ENCODE data around the gene FABP3. TPM values are rescaled to one million over a fixed set of nuclear protein-coding genes. Genes with fewer than 3 reads are reported as not detected.

FABP3 gene
- polyA plus RNA-seq, 1 experiment, result 14.5 TPM

- Histone ChIP-seq H3K9me3 (ENCODE audit: control insufficient read depth, insufficient read depth, low read length) (no peaks in the 10 kb centered on the region; the same call in 1 of the 2 replicates), H3K4me3 (ENCODE audit: low read depth, low read length) (no peak overlapping the region), H3K27ac (ENCODE audit: low read depth, low read length) (no peak overlapping the region), H3K27me3 (ENCODE audit: control insufficient read depth, insufficient read depth, low read length) (no peaks in the 10 kb centered on the region)
- TF ChIP-seq CTCF (IDR thresholded peaks at IDR 0.05; ENCODE audit: low read depth, low read length), result no peak
- POLR2A ChIA-PET, result no interaction called here
- DNase-seq (ENCODE audit: low read depth, low spot score), result no peak
- CTCF ChIA-PET, result interaction anchor here (2.4 to 9.2 kb wide), 2 partner anchors 20 to 132 kb away, joined by 8 to 238 read pairs; no protein-coding TSS in a partner anchor
Measured at GRCh38 chr1:31417148-31417547, 44.3 kb upstream of the FABP3 start.

GRCh38 chr1:31416101-31416736 lies 43.3 kb upstream of the FABP3 start:
- no peaks in the 10 kb centered on the region; the same call in 1 of the 2 replicates for H3K9me3 ChIP-seq (ENCODE audit: control insufficient read depth, insufficient read depth, low read length)
- CTCF ChIA-PET, result no interaction called here
- POLR2A ChIA-PET, result no interaction called here
- no peak overlapping the region for H3K27ac ChIP-seq (ENCODE audit: low read depth, low read length)
- H3K4me3 ChIP-seq (ENCODE audit: low read depth, low read length), result no peak overlapping the region
- TF ChIP-seq CTCF (IDR thresholded peaks at IDR 0.05; ENCODE audit: low read depth, low read length), result no peak
- DNase-seq (ENCODE audit: low read depth, low spot score), result no peak
- no peaks in the 10 kb centered on the region for H3K27me3 ChIP-seq (ENCODE audit: control insufficient read depth, insufficient read depth, low read length)

GRCh38 chr1:31415658-31416057 lies 42.8 kb upstream of the FABP3 start:
- no peak for DNase-seq (ENCODE audit: low read depth, low spot score)
- Histone ChIP-seq H3K27me3 (ENCODE audit: control insufficient read depth, insufficient read depth, low read length) (no peaks in the 10 kb centered on the region), H3K9me3 (ENCODE audit: control insufficient read depth, insufficient read depth, low read length) (no peaks in the 10 kb centered on the region; the same call in 1 of the 2 replicates), H3K27ac (ENCODE audit: low read depth, low read length) (no peak overlapping the region), H3K4me3 (ENCODE audit: low read depth, low read length) (no peak overlapping the region)
- no peak for TF ChIP-seq CTCF (IDR thresholded peaks at IDR 0.05; ENCODE audit: low read depth, low read length)
- ChIA-PET POLR2A (no interaction called here), CTCF (no interaction called here)

- CTCF ChIA-PET, result interaction anchor here (0.9 to 1.0 kb wide), 2 partner anchors 20 to 374 kb away, joined by 3 to 4 read pairs; no protein-coding TSS in a partner anchor
- Histone ChIP-seq H3K4me3 (ENCODE audit: low read depth, low read length) (peak overlapping the region; percentile 85), H3K27me3 (ENCODE audit: control insufficient read depth, insufficient read depth, low read length) (no peaks in the 10 kb centered on the region), H3K27ac (ENCODE audit: low read depth, low read length) (no peak overlapping the region), H3K9me3 (ENCODE audit: control insufficient read depth, insufficient read depth, low read length) (no peaks in the 10 kb centered on the region; the same call in 1 of the 2 replicates)
- TF ChIP-seq CTCF (IDR thresholded peaks at IDR 0.05; ENCODE audit: low read depth, low read length), result no peak
- POLR2A ChIA-PET, result interaction anchor here (0.7 to 0.8 kb wide), 2 partner anchors 8 to 109 kb away, joined by 7 to 11 read pairs; no protein-coding TSS in a partner anchor
- DNase-seq (ENCODE audit: low read depth, low spot score), result no peak
Measured at GRCh38 chr1:31414980-31415370, 42.1 kb upstream of the FABP3 start.

- Histone ChIP-seq H3K27ac (ENCODE audit: low read depth, low read length) (no peak overlapping the region), H3K9me3 (ENCODE audit: control insufficient read depth, insufficient read depth, low read length) (no peaks in the 10 kb centered on the region; the same call in 1 of the 2 replicates), H3K4me3 (ENCODE audit: low read depth, low read length) (peak overlapping the region; percentile 85), H3K27me3 (ENCODE audit: control insufficient read depth, insufficient read depth, low read length) (no peaks in the 10 kb centered on the region)
- ChIA-PET CTCF (interaction anchor here (1.0 to 5.2 kb wide), 2 partner anchors 18 to 375 kb away, joined by 3 to 40 read pairs; no protein-coding TSS in a partner anchor), POLR2A (interaction anchor here (1.7 kb wide), 1 partner anchor 19 kb away, joined by 5 read pairs; no protein-coding TSS in a partner anchor)
- no peak for TF ChIP-seq CTCF (IDR thresholded peaks at IDR 0.05; ENCODE audit: low read depth, low read length)
- no peak for DNase-seq (ENCODE audit: low read depth, low spot score)
Measured at GRCh38 chr1:31413405-31414001, 40.6 kb upstream of the FABP3 start.
